ENCODE measurements around the gene CDC5L.

CDC5L gene

DNA sequence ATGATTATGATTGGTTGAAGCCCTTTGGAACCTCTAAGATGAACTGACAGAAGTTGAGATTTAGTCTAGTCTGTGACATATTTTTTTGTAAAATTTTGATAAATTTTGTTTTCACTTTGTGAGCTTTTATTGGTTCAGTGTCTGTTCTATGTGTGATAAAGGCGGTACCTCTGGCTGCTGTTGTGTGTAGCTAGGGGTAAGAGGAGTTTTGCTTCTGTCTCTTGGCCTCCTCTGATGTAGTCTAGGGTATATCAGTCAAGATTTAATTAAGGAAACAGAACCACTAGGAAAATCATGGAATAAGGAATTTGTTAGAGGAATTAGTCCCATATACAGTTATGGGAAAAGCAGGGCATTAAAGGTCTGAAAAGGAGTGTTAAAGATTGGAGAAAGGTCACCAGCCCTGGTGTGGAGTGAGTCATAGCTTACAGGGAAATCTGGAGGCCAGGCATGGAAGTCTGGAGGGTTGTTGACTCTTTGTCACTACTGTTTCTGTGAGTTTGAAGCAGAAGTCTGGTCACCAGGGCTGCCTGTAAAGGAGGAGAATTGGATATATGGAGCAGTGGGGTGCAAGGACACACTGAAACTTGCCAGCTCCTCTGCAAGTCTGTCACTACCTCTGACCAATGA, 28.5 kb downstream of the CDC5L start:
- no CpG with 5 or more reads among the region's 1 CpG for WGBS, 2 donors (ENCODE audit: extremely low coverage in 2 of 2, insufficient read length in 2 of 2, insufficient replicate concordance in 1 of 2)
- no peak overlapping the region for H3K14ac ChIP-seq (ENCODE audit: low read length)
- no peak overlapping the region for H3K4me3 ChIP-seq (ENCODE audit: low read length in 2 of 2)
- no peak overlapping the region for H2BK120ac ChIP-seq (ENCODE audit: low read depth, low read length)
- no peak overlapping the region for H3K18ac ChIP-seq (ENCODE audit: low read length)
- DNase-seq (ENCODE audit: low spot score) = no peak
- no peak overlapping the region for H3K23ac ChIP-seq (ENCODE audit: low read depth, low read length, poor library complexity)
- H3K4ac ChIP-seq (ENCODE audit: low read length) = no peak overlapping the region
- no peaks in the 10 kb centered on the region for H3K4me1 ChIP-seq (ENCODE audit: control insufficient read depth in 2 of 2, insufficient read depth in 1 of 2, low read depth in 1 of 2, low read length in 2 of 2)
- H2AFZ ChIP-seq (ENCODE audit: low read length) = no peak overlapping the region
- peaks cover 24 to 88% of the 10 kb centered on the region in 2 donors for H3K36me3 ChIP-seq (replicated peaks in 1 of 2; ENCODE audit: control insufficient read depth in 2 of 2, insufficient read depth in 2 of 2, low read length in 2 of 2)
- H2BK15ac ChIP-seq (ENCODE audit: low read length) = no peak overlapping the region
- no peak overlapping the region for H3K4me2 ChIP-seq (ENCODE audit: insufficient read depth, low read length, poor library complexity, severe bottlenecking)
- H3K9ac ChIP-seq (ENCODE audit: low read depth, low read length, poor library complexity) = peak overlapping the region; percentile 9
- no peak overlapping the region for H3K27ac ChIP-seq (replicated peaks; ENCODE audit: low read length)
- H4K8ac ChIP-seq (ENCODE audit: low read depth, low read length) = no peak overlapping the region
- no peak overlapping the region for H4K91ac ChIP-seq (ENCODE audit: low read depth, low read length, poor library complexity)
- no peaks in the 10 kb centered on the region for H3K79me1 ChIP-seq (ENCODE audit: low read depth, low read length)
- H2BK5ac ChIP-seq (ENCODE audit: low read length) = no peak overlapping the region
- H3K27me3 ChIP-seq (ENCODE audit: control insufficient read depth in 3 of 3, insufficient read depth in 3 of 3, low read depth in 1 of 3, low read length in 3 of 3) = no peaks in the 10 kb centered on the region
- no peak overlapping the region for H2AK5ac ChIP-seq (ENCODE audit: low read depth, low read length)
- no peak overlapping the region for H2BK12ac ChIP-seq (ENCODE audit: low read length)
- H3K9me3 ChIP-seq (replicated peaks in 1 of 2; ENCODE audit: control insufficient read depth in 2 of 2, insufficient read depth in 1 of 2, low read depth in 1 of 2, low read length in 2 of 2) = peaks cover 0 to 17% of the 10 kb centered on the region in 2 donors

DNA sequence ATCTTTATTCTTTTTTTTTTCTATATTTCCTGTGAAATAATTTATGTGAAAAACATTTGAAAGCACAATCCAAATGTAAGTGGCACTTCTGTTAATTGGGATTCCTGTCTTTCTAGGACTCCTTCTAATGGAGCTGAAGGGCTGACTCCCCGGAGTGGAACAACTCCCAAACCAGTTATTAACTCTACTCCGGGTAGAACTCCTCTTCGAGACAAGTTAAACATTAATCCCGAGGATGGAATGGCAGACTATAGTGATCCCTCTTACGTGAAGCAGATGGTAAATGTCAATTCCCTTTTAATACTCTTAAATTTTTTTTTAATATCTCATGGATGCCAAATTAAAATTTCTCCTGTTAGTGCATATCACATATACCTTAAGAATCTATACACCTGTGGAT, 35.0 kb downstream of the CDC5L start:
- no peaks in the 10 kb centered on the region for H3K27me3 ChIP-seq (ENCODE audit: control insufficient read depth in 3 of 3, insufficient read depth in 3 of 3, low read depth in 1 of 3, low read length in 3 of 3)
- WGBS, 2 donors (ENCODE audit: extremely low coverage in 2 of 2, insufficient read length in 2 of 2, insufficient replicate concordance in 1 of 2) = no CpG with 5 or more reads among the region's 5 CpGs
- H2AFZ ChIP-seq (ENCODE audit: low read length) = no peak overlapping the region
- DNase-seq (ENCODE audit: low spot score) = no peak
- no peak overlapping the region for H3K18ac ChIP-seq (ENCODE audit: low read length)
- H3K14ac ChIP-seq (ENCODE audit: low read length) = no peak overlapping the region
- H3K27ac ChIP-seq (replicated peaks; ENCODE audit: low read length) = no peak overlapping the region
- H3K4me1 ChIP-seq (ENCODE audit: control insufficient read depth in 2 of 2, insufficient read depth in 1 of 2, low read depth in 1 of 2, low read length in 2 of 2) = no peaks in the 10 kb centered on the region
- H3K9me3 ChIP-seq (replicated peaks in 1 of 2; ENCODE audit: control insufficient read depth in 2 of 2, insufficient read depth in 1 of 2, low read depth in 1 of 2, low read length in 2 of 2) = peaks cover 0 to 3% of the 10 kb centered on the region in 2 donors
- no peak overlapping the region for H2BK120ac ChIP-seq (ENCODE audit: low read depth, low read length)
- H2BK12ac ChIP-seq (ENCODE audit: low read length) = no peak overlapping the region
- H4K91ac ChIP-seq (ENCODE audit: low read depth, low read length, poor library complexity) = no peak overlapping the region
- H3K23ac ChIP-seq (ENCODE audit: low read depth, low read length, poor library complexity) = no peak overlapping the region
- H3K9ac ChIP-seq (ENCODE audit: low read depth, low read length, poor library complexity) = no peak overlapping the region
- no peak overlapping the region for H3K4me3 ChIP-seq (ENCODE audit: low read length in 2 of 2)
- H3K79me1 ChIP-seq (ENCODE audit: low read depth, low read length) = no peaks in the 10 kb centered on the region
- H3K36me3 ChIP-seq (replicated peaks in 1 of 2; ENCODE audit: control insufficient read depth in 2 of 2, insufficient read depth in 2 of 2, low read length in 2 of 2) = peaks cover 17 to 90% of the 10 kb centered on the region in 2 donors
- no peak overlapping the region for H3K4ac ChIP-seq (ENCODE audit: low read length)
- no peak overlapping the region for H2BK5ac ChIP-seq (ENCODE audit: low read length)
- no peak overlapping the region for H2BK15ac ChIP-seq (ENCODE audit: low read length)
- no peak overlapping the region for H3K4me2 ChIP-seq (ENCODE audit: insufficient read depth, low read length, poor library complexity, severe bottlenecking)
- H2AK5ac ChIP-seq (ENCODE audit: low read depth, low read length) = no peak overlapping the region
- no peak overlapping the region for H4K8ac ChIP-seq (ENCODE audit: low read depth, low read length)

DNA sequence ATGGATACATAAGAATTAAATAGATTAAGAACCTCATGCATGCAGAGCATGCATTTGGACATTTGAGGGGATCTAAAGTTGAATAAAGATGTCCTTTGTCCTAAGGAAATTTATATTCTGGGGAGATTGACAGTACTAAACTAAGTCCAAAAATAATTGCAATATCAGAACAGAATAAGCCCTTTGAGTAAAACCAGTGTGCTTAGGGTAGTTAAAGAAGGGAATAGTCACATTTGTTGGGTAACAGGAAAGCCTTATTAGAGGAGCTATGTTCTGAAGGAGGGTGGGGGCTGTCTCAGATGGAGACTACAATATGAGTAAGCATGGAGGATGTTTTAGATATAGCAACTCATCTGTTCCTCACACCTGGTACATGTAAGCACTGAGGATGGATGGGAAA, 35.8 kb downstream of the CDC5L start:
- Histone ChIP-seq H2AFZ (ENCODE audit: low read length) (no peak overlapping the region), H3K27ac (replicated peaks; ENCODE audit: low read length) (no peak overlapping the region), H3K23ac (ENCODE audit: low read depth, low read length, poor library complexity) (no peak overlapping the region), H2BK15ac (ENCODE audit: low read length) (no peak overlapping the region), H3K4me1 (ENCODE audit: control insufficient read depth in 2 of 2, insufficient read depth in 1 of 2, low read depth in 1 of 2, low read length in 2 of 2) (no peaks in the 10 kb centered on the region), H3K4me2 (ENCODE audit: insufficient read depth, low read length, poor library complexity, severe bottlenecking) (no peak overlapping the region), H3K4ac (ENCODE audit: low read length) (no peak overlapping the region), H3K27me3 (ENCODE audit: control insufficient read depth in 3 of 3, insufficient read depth in 3 of 3, low read depth in 1 of 3, low read length in 3 of 3) (no peaks in the 10 kb centered on the region), H2BK12ac (ENCODE audit: low read length) (no peak overlapping the region), H3K36me3 (replicated peaks in 1 of 2; ENCODE audit: control insufficient read depth in 2 of 2, insufficient read depth in 2 of 2, low read length in 2 of 2) (peaks cover 15 to 93% of the 10 kb centered on the region in 2 donors), H3K4me3 (ENCODE audit: low read length in 2 of 2) (no peak overlapping the region), H3K14ac (ENCODE audit: low read length) (no peak overlapping the region), H3K9me3 (replicated peaks in 1 of 2; ENCODE audit: control insufficient read depth in 2 of 2, insufficient read depth in 1 of 2, low read depth in 1 of 2, low read length in 2 of 2) (no peaks in the 10 kb centered on the region), H2BK5ac (ENCODE audit: low read length) (no peak overlapping the region), H2AK5ac (ENCODE audit: low read depth, low read length) (no peak overlapping the region), H3K9ac (ENCODE audit: low read depth, low read length, poor library complexity) (no peak overlapping the region), H2BK120ac (ENCODE audit: low read depth, low read length) (no peak overlapping the region), H3K79me1 (ENCODE audit: low read depth, low read length) (no peaks in the 10 kb centered on the region), H4K91ac (ENCODE audit: low read depth, low read length, poor library complexity) (no peak overlapping the region), H4K8ac (ENCODE audit: low read depth, low read length) (no peak overlapping the region), H3K18ac (ENCODE audit: low read length) (no peak overlapping the region)
- no peak for DNase-seq (ENCODE audit: low spot score)

DNA sequence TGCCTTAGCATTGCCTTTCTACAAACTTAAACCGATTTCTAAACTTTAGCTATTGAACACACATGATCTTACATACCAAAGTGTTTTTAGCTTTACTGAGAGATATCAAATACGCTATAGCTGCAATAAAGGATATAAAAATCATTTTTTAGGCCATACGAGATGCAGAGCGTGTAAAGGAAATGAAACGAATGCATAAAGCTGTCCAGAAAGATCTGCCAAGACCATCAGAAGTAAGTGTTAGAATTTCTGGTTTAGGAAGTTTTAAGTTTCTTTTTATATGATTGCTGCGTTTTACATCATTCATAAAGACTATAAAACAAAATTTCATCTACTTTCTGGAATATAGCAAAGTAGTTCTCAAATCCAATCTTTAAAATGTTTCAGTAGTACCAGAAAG, 38.4 kb downstream of the CDC5L start:
- Histone ChIP-seq H2BK15ac (ENCODE audit: low read length) (no peak overlapping the region), H3K27ac (replicated peaks; ENCODE audit: low read length) (no peak overlapping the region), H3K23ac (ENCODE audit: low read depth, low read length, poor library complexity) (no peak overlapping the region), H3K14ac (ENCODE audit: low read length) (no peak overlapping the region), H3K18ac (ENCODE audit: low read length) (no peak overlapping the region), H2BK120ac (ENCODE audit: low read depth, low read length) (no peak overlapping the region), H3K4ac (ENCODE audit: low read length) (no peak overlapping the region), H2AK5ac (ENCODE audit: low read depth, low read length) (no peak overlapping the region), H3K9me3 (replicated peaks in 1 of 2; ENCODE audit: control insufficient read depth in 2 of 2, insufficient read depth in 1 of 2, low read depth in 1 of 2, low read length in 2 of 2) (no peaks in the 10 kb centered on the region), H3K27me3 (ENCODE audit: control insufficient read depth in 3 of 3, insufficient read depth in 3 of 3, low read depth in 1 of 3, low read length in 3 of 3) (no peaks in the 10 kb centered on the region), H2BK12ac (ENCODE audit: low read length) (no peak overlapping the region), H2BK5ac (ENCODE audit: low read length) (no peak overlapping the region), H2AFZ (ENCODE audit: low read length) (no peak overlapping the region), H4K91ac (ENCODE audit: low read depth, low read length, poor library complexity) (no peak overlapping the region), H3K4me3 (ENCODE audit: low read length in 2 of 2) (no peak overlapping the region), H3K4me2 (ENCODE audit: insufficient read depth, low read length, poor library complexity, severe bottlenecking) (no peak overlapping the region), H3K4me1 (ENCODE audit: control insufficient read depth in 2 of 2, insufficient read depth in 1 of 2, low read depth in 1 of 2, low read length in 2 of 2) (no peaks in the 10 kb centered on the region), H4K8ac (ENCODE audit: low read depth, low read length) (no peak overlapping the region), H3K79me1 (ENCODE audit: low read depth, low read length) (no peaks in the 10 kb centered on the region), H3K9ac (ENCODE audit: low read depth, low read length, poor library complexity) (no peak overlapping the region), H3K36me3 (replicated peaks in 1 of 2; ENCODE audit: control insufficient read depth in 2 of 2, insufficient read depth in 2 of 2, low read length in 2 of 2) (peaks cover 14 to 99% of the 10 kb centered on the region in 2 donors)
- no CpG with 5 or more reads among the region's 6 CpGs for WGBS, 2 donors (ENCODE audit: extremely low coverage in 2 of 2, insufficient read length in 2 of 2, insufficient replicate concordance in 1 of 2)
- DNase-seq (ENCODE audit: low spot score) = no peak

All from neuronal stem cell (in vitro differentiated cells).